Measurements from ENCODE around the gene TMEM121.

Gene TMEM121

GRCh38 chr14:105485739-105486162 is 40.6 kb upstream of the TMEM121 start:
- DNase-seq: peak in 4 of 42 donors; percentile 22 to 71 (median 39)
- intact Hi-C loops (cut with DNase I): no loop called here

- no peak for DNase-seq
Observed at GRCh38 chr14:105486163-105486973, 40.0 kb upstream of the TMEM121 start, which contains the start of gene CRIP1. CRIP1 (plus strand) TSS chr14:105486886; CDS start chr14:105487260, 374 bp downstream.

GRCh38 chr14:105486974-105487448 is 39.4 kb upstream of the TMEM121 start:
- intact Hi-C loops (cut with DNase I): no loop called here
- no peak for DNase-seq

More at GRCh38 chr14:105486163-105486973, 40.0 kb upstream of the TMEM121 start, which contains the start of gene CRIP1:
- intact Hi-C loops (cut with DNase I): no loop called here

GRCh38 chr14:105487449-105487985 is 38.9 kb upstream of the TMEM121 start:
- intact Hi-C loops (cut with DNase I): no loop called here
- no peak for DNase-seq

GRCh38 chr14:105487986-105488777 is 38.2 kb upstream of the TMEM121 start:
- intact Hi-C loops (cut with DNase I): no loop called here

GRCh38 chr14:105488781-105489541 is 37.4 kb upstream of the TMEM121 start:
- DNase-seq: no peak
- intact Hi-C loops (cut with DNase I): no loop called here

More at GRCh38 chr14:105487986-105488777, 38.2 kb upstream of the TMEM121 start:
- no peak for DNase-seq

- intact Hi-C loops (cut with DNase I): loop anchor here (5.0 kb wide), 1 partner anchor 38 kb away; the partner anchor contains the start of gene TMEM121
Observed at GRCh38 chr14:105489542-105490266, 36.7 kb upstream of the TMEM121 start.

GRCh38 chr14:105490267-105490571 is 36.2 kb upstream of the TMEM121 start:
- DNase-seq: peak in 3 of 42 donors; percentile 46 to 62 (median 55)
- intact Hi-C loops (cut with DNase I): loop anchor here (5.0 kb wide), 1 partner anchor 37 kb away; the partner anchor contains the start of gene TMEM121

More at GRCh38 chr14:105489542-105490266, 36.7 kb upstream of the TMEM121 start:
- peak; percentile 71 to 97 (median 88) for DNase-seq

- intact Hi-C loops (cut with DNase I): loop anchor here (5.0 kb wide), 1 partner anchor 37 kb away; the partner anchor contains the start of gene TMEM121
- DNase-seq: peak; percentile 98 to 100 (median 100)
Observed at GRCh38 chr14:105490572-105491365, 35.6 kb upstream of the TMEM121 start, which contains the start of gene TEDC1. TEDC1 (plus strand) TSS chr14:105491246; CDS start chr14:105491376, 130 bp downstream.

GRCh38 chr14:105491366-105491973 is 34.9 kb upstream of the TMEM121 start:
- intact Hi-C loops (cut with DNase I): loop anchor here (5.0 kb wide), 1 partner anchor 36 kb away; the partner anchor contains the start of gene TMEM121
- peak in 28 of 42 donors; percentile 46 to 81 (median 62) for DNase-seq

GRCh38 chr14:105492031-105492970 is 34.1 kb upstream of the TMEM121 start:
- peak in 4 of 42 donors; percentile 2 to 16 (median 4) for DNase-seq

GRCh38 chr14:105492971-105493871 is 33.2 kb upstream of the TMEM121 start:
- intact Hi-C loops (cut with DNase I): loop anchor here (5.0 kb wide), 1 partner anchor 34 kb away; the partner anchor contains the start of gene TMEM121
- peak in 4 of 42 donors; percentile 2 to 13 (median 4) for DNase-seq

More at GRCh38 chr14:105492031-105492970, 34.1 kb upstream of the TMEM121 start:
- intact Hi-C loops (cut with DNase I): loop anchor here (5.0 kb wide), 1 partner anchor 35 kb away; the partner anchor contains the start of gene TMEM121

- peak in 4 of 42 donors; percentile 1 to 14 (median 4) for DNase-seq
- intact Hi-C loops (cut with DNase I): loop anchor here (5.0 kb wide), 1 partner anchor 33 kb away; the partner anchor contains the start of gene TMEM121
Observed at GRCh38 chr14:105493921-105494605, 32.3 kb upstream of the TMEM121 start.

All from head of caudate nucleus (tissue), 42 donors.